Measurements from ENCODE around the gene CEMIP. TPM values are rescaled to one million over a fixed set of nuclear protein-coding genes. Genes with fewer than 3 reads are reported as not detected.
"Not testable (repeated sequence)": the region's sequence is repeated elsewhere in the genome, so short reads cannot be mapped to it uniquely, and the experiment has no call there.

CEMIP gene
- total and polyA plus RNA-seq, 9 donors, result 0.93 to 3.0 (median 2.3) TPM

GRCh38 chr15:80953001-80953952 lies 174.1 kb downstream of the CEMIP start:
- no peaks in the 10 kb centered on the region for H3K9me3 ChIP-seq (replicated peaks; ENCODE audit: control insufficient read depth, low read depth, low read length)
- no peak overlapping the region for H3K4me3 ChIP-seq (ENCODE audit: low read length)
- H3K36me3 ChIP-seq (ENCODE audit: control insufficient read depth, insufficient read depth, low read length), result peaks cover 36% of the 10 kb centered on the region
- DNase-seq, result no peak
- H3K27me3 ChIP-seq (ENCODE audit: control insufficient read depth, insufficient read depth, low read length), result no peaks in the 10 kb centered on the region
- H3K27ac ChIP-seq (ENCODE audit: low read length), result no peak overlapping the region
- peaks cover 5% of the 10 kb centered on the region for H3K4me1 ChIP-seq (ENCODE audit: control insufficient read depth, insufficient read depth, low read length)
- 92% methylated on average over 9 of the region's 12 CpGs for WGBS (ENCODE audit: insufficient coverage)

- Histone ChIP-seq H3K9me3 (replicated peaks; ENCODE audit: control insufficient read depth, low read depth, low read length) (no peaks in the 10 kb centered on the region), H3K36me3 (ENCODE audit: control insufficient read depth, insufficient read depth, low read length) (peaks cover 36% of the 10 kb centered on the region), H3K4me1 (ENCODE audit: control insufficient read depth, insufficient read depth, low read length) (peaks cover under 1% of the 10 kb centered on the region), H3K27ac (ENCODE audit: low read length) (no peak overlapping the region), H3K4me3 (ENCODE audit: low read length) (no peak overlapping the region), H3K27me3 (ENCODE audit: control insufficient read depth, insufficient read depth, low read length) (no peaks in the 10 kb centered on the region)
- 85% methylated on average over 4 of the region's 9 CpGs for WGBS (ENCODE audit: insufficient coverage)
- no peak for DNase-seq
Measured at GRCh38 chr15:80953953-80954778, 175.0 kb downstream of the CEMIP start.

- WGBS (ENCODE audit: insufficient coverage), result 91% methylated on average over 7 of the region's 19 CpGs
- not testable (repeated sequence) for H3K27me3 ChIP-seq (ENCODE audit: control insufficient read depth, insufficient read depth, low read length); H3K27ac ChIP-seq (ENCODE audit: low read length); H3K4me3 ChIP-seq (ENCODE audit: low read length); DNase-seq; H3K4me1 ChIP-seq (ENCODE audit: control insufficient read depth, insufficient read depth, low read length); H3K9me3 ChIP-seq (replicated peaks; ENCODE audit: control insufficient read depth, low read depth, low read length)
- H3K36me3 ChIP-seq (ENCODE audit: control insufficient read depth, insufficient read depth, low read length), result peaks cover 25% of the 10 kb centered on the region
Measured at GRCh38 chr15:80955571-80956452, 176.6 kb downstream of the CEMIP start.

GRCh38 chr15:80957556-80957955 lies 178.4 kb downstream of the CEMIP start:
- DNase-seq, result no peak
- no peak overlapping the region for H3K4me3 ChIP-seq (ENCODE audit: low read length)
- 40% methylated on average over 2 of the region's 2 CpGs for WGBS (ENCODE audit: insufficient coverage)
- no peaks in the 10 kb centered on the region for H3K4me1 ChIP-seq (ENCODE audit: control insufficient read depth, insufficient read depth, low read length)
- no peak overlapping the region for H3K27ac ChIP-seq (ENCODE audit: low read length)
- no peaks in the 10 kb centered on the region for H3K9me3 ChIP-seq (replicated peaks; ENCODE audit: control insufficient read depth, low read depth, low read length)
- H3K36me3 ChIP-seq (ENCODE audit: control insufficient read depth, insufficient read depth, low read length), result peaks cover 17% of the 10 kb centered on the region
- no peaks in the 10 kb centered on the region for H3K27me3 ChIP-seq (ENCODE audit: control insufficient read depth, insufficient read depth, low read length)

- H3K4me3 ChIP-seq (ENCODE audit: low read length), result no peak overlapping the region
- no peak overlapping the region for H3K27ac ChIP-seq (ENCODE audit: low read length)
- DNase-seq, result no peak
- no peaks in the 10 kb centered on the region for H3K27me3 ChIP-seq (ENCODE audit: control insufficient read depth, insufficient read depth, low read length)
- H3K9me3 ChIP-seq (replicated peaks; ENCODE audit: control insufficient read depth, low read depth, low read length), result no peaks in the 10 kb centered on the region
- WGBS (ENCODE audit: insufficient coverage), result no CpG with 5 or more reads among the region's 2 CpGs
- H3K36me3 ChIP-seq (ENCODE audit: control insufficient read depth, insufficient read depth, low read length), result peaks cover 13% of the 10 kb centered on the region
- no peaks in the 10 kb centered on the region for H3K4me1 ChIP-seq (ENCODE audit: control insufficient read depth, insufficient read depth, low read length)
Measured at GRCh38 chr15:80957976-80958375, 178.8 kb downstream of the CEMIP start.

GRCh38 chr15:80958818-80959495 lies 179.8 kb downstream of the CEMIP start:
- Histone ChIP-seq H3K27me3 (ENCODE audit: control insufficient read depth, insufficient read depth, low read length) (no peaks in the 10 kb centered on the region), H3K4me3 (ENCODE audit: low read length) (no peak overlapping the region), H3K9me3 (replicated peaks; ENCODE audit: control insufficient read depth, low read depth, low read length) (no peaks in the 10 kb centered on the region), H3K27ac (ENCODE audit: low read length) (no peak overlapping the region), H3K36me3 (ENCODE audit: control insufficient read depth, insufficient read depth, low read length) (peaks cover 10% of the 10 kb centered on the region), H3K4me1 (ENCODE audit: control insufficient read depth, insufficient read depth, low read length) (no peaks in the 10 kb centered on the region)
- 96% methylated on average over 8 of the region's 9 CpGs for WGBS (ENCODE audit: insufficient coverage)
- DNase-seq, result no peak

GRCh38 chr15:80965454-80965853 lies 186.3 kb downstream of the CEMIP start:
- not testable (repeated sequence) for H3K36me3 ChIP-seq (ENCODE audit: control insufficient read depth, insufficient read depth, low read length); DNase-seq; H3K27me3 ChIP-seq (ENCODE audit: control insufficient read depth, insufficient read depth, low read length); H3K4me3 ChIP-seq (ENCODE audit: low read length); H3K9me3 ChIP-seq (replicated peaks; ENCODE audit: control insufficient read depth, low read depth, low read length); H3K27ac ChIP-seq (ENCODE audit: low read length)
- H3K4me1 ChIP-seq (ENCODE audit: control insufficient read depth, insufficient read depth, low read length), result peaks cover 17% of the 10 kb centered on the region

- Histone ChIP-seq H3K36me3 (ENCODE audit: control insufficient read depth, insufficient read depth, low read length) (peaks cover 12% of the 10 kb centered on the region), H3K4me1 (ENCODE audit: control insufficient read depth, insufficient read depth, low read length) (peaks cover 17% of the 10 kb centered on the region), H3K27me3 (ENCODE audit: control insufficient read depth, insufficient read depth, low read length) (no peaks in the 10 kb centered on the region), H3K27ac (ENCODE audit: low read length) (no peak overlapping the region), H3K9me3 (replicated peaks; ENCODE audit: control insufficient read depth, low read depth, low read length) (no peaks in the 10 kb centered on the region), H3K4me3 (ENCODE audit: low read length) (no peak overlapping the region)
- WGBS (ENCODE audit: insufficient coverage), result 89% methylated on average over 6 of the region's 8 CpGs
- no peak for DNase-seq
Measured at GRCh38 chr15:80966431-80967197, 187.4 kb downstream of the CEMIP start.

- Histone ChIP-seq H3K36me3 (ENCODE audit: control insufficient read depth, insufficient read depth, low read length) (peaks cover 14% of the 10 kb centered on the region), H3K27ac (ENCODE audit: low read length) (no peak overlapping the region), H3K4me3 (ENCODE audit: low read length) (no peak overlapping the region), H3K27me3 (ENCODE audit: control insufficient read depth, insufficient read depth, low read length) (no peaks in the 10 kb centered on the region), H3K9me3 (replicated peaks; ENCODE audit: control insufficient read depth, low read depth, low read length) (no peaks in the 10 kb centered on the region), H3K4me1 (ENCODE audit: control insufficient read depth, insufficient read depth, low read length) (peaks cover 17% of the 10 kb centered on the region)
- DNase-seq, result peak; percentile 74
- WGBS (ENCODE audit: insufficient coverage), result 45% methylated on average over 2 of the region's 3 CpGs
Measured at GRCh38 chr15:80967451-80967850, 188.3 kb downstream of the CEMIP start.
